Stimulated activated CD4-positive, alpha-beta T cell treated with anti-CD3 and anti-CD28 coated beads, Interleukin-15, amount 100 ng/mL, for 48 hours (primary cell): ENCODE data around the gene BNIP5.

ENCODE experiments used
- DNase-seq, 2 donors: peaks; one replicate each; pipeline ENCODE4 v3.0.0-alpha.2; 2020; ENCODE audit warnings: low read depth in 2 of 2

The BNIP5 gene

DNA sequence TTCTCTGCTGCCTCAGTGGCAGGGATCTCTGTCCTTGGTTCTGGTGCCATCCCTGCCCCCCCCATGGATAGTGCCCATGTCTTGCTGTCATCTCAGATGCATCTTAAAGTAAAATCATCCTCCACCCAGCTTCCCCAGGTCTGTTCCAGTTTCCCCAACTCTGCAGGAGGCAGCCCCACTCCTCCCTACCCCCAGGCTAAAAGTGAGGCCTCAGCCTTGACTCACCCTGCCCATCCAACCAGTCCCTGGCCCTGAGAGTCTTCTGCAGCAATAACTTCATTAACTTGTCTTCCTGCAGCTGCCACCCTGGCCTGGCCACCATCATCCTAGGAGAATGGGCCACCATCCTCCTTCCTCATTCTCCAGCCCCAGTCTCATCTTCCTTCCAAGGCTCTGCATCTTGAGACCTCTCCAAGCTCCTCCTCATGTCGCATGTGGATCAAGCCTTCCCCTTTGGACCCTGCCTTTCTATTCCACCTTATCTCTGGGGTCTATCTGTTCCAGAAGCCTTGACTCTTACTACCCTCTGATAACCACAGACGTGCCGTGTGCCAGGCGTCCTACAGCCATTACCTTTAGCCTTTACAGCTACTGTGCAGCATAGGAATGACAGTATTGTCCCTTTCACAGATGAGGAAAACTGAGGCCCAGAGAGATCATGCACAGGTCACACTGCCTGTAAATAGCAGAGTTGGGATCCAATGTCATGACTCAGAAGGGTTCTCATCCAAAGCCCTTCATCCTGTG, 68.8 kb downstream of the BNIP5 start:
- no peak for DNase-seq

DNA sequence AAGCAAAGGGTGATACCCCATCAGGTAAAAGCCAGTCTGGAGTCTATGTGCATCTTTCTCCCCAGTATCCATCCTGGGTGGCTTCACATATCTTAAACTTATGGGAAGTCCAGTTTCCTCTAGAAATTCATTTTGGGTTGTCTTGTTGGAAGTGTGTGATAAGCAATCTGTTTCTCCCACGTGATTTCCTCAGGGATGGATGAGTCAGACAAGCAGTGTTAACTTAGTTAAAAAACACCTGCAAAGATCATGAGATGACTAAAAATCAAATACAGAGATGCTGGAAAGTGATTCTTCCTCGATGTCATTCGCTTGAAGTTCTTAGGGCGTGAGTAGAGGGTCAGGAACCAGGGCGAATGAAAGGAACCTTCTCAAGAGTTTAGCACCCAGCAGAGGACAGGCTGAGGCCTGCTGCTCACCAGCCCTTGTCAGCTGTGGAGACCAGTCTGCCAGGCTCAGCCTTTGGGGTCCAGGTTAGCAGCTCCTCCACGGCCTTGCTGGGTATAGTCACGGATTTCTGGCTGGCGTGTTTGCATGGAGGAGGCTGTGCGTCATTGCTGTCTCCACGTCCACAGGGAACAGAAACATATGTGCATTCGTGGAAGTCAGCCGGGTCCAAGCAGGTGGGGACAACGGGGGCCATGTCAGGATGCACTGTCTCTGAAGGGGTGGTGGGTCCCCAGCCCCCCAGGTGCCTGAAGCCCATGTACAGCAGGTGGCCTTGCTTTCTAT, 69.6 kb downstream of the BNIP5 start:
- no peak for DNase-seq
